Suprapubic skin (tissue), 4 donors: ENCODE results near the gene RBP5. TPM values are rescaled to one million over a fixed set of nuclear protein-coding genes. Genes with fewer than 3 reads are reported as not detected.

Experiments
- DNase-seq, 2 donors: peaks; one replicate each; pipeline ENCODE4 v3.0.0-alpha.2; 2019; ENCODE audit warnings: low spot score in 2 of 2
- H3K27ac ChIP-seq: fragments of 200-600 bp; sonication (generic); one replicate; pipeline ENCODE4 v1.5.1; 2019
- H3K27me3 ChIP-seq: fragments of 200-600 bp; sonication (generic); one replicate; pipeline ENCODE4 v1.5.1; 2019
- H3K36me3 ChIP-seq: fragments of 200-600 bp; sonication (generic); one replicate; pipeline ENCODE4 v1.5.1; 2019
- H3K4me1 ChIP-seq: fragments of 200-600 bp; sonication (generic); one replicate; pipeline ENCODE4 v1.5.1; 2019
- H3K4me3 ChIP-seq: fragments of 200-600 bp; sonication (generic); one replicate; pipeline ENCODE4 v1.5.1; 2019; ENCODE audit warnings: mild to moderate bottlenecking
- H3K9me3 ChIP-seq: fragments of 200-600 bp; sonication (generic); one replicate; pipeline ENCODE4 v1.5.1; 2019
- CTCF ChIP-seq, 2 donors: fragments of 200-600 bp in 1 of 2; fragments of 450-650 bp in 1 of 2; sonication (generic) in 1 of 2; IDR thresholded peaks; one replicate each; pipeline ENCODE4 v1.5.1; 2016 to 2019; ENCODE audit warnings: antibody characterized with exemption in 2 of 2, mild to moderate bottlenecking in 1 of 2, moderate library complexity in 1 of 2
- EP300 ChIP-seq: sonication (generic); formaldehyde crosslinking; IDR thresholded peaks from one replicate; pipeline ENCODE4 v1.6.1; 2017; ENCODE audit warnings: antibody characterized with exemption
- POLR2A ChIP-seq, 2 donors: fragments of 450-650 bp; IDR thresholded peaks; one replicate each; pipeline ENCODE4 v1.6.1; 2017; ENCODE audit warnings: antibody characterized with exemption in 2 of 2, mild to moderate bottlenecking in 2 of 2, moderate library complexity in 2 of 2
- POLR2AphosphoS5 ChIP-seq, 3 donors: sonication (generic); formaldehyde crosslinking; IDR thresholded peaks; one replicate each; pipeline ENCODE4 v1.6.1; 2017; ENCODE audit warnings: antibody characterized with exemption in 3 of 3
- WGBS: methylation state at CpG from one replicate; pipeline ENCODE4 v1.1.5; 2018; 5-methylcytosine and 5-hydroxymethylcytosine counted together
- total RNA-seq, 4 donors: library from RNA; depleted of rRNA; stranded (reverse); fragments of >200 nt; gene quantifications; one replicate each; pipeline ENCODE4 v1.1.0, GENCODE V29; 2016

The RBP5 gene
- total RNA-seq, 4 donors from 2014 or later: 0.98 to 2.1 TPM; not detected in 2

GRCh38 chr12:7092229-7092985 is 36.3 kb downstream of the RBP5 start, which contains the start of gene C1R:
TSS of gene C1R (minus strand) at chr12:7092445. CDS start at chr12:7092388, 57 bp downstream.
- peak within 1 kb of the TSS; percentile 90 for H3K27ac ChIP-seq
- no peaks in the 10 kb centered on the region for H3K9me3 ChIP-seq
- peak in 2 of 3 donors; percentile 30 to 50 for TF ChIP-seq POLR2AphosphoS5 (IDR thresholded peaks at IDR 0.05)
- peak; percentile 84 to 90 for TF ChIP-seq CTCF (IDR thresholded peaks at IDR 0.05)
- no peak for TF ChIP-seq EP300
- peak in 1 of 2 donors; percentile 58 for TF ChIP-seq POLR2A (IDR thresholded peaks at IDR 0.05)
- H3K36me3 ChIP-seq: peaks cover 20% of the 10 kb centered on the region
- peaks cover 50% of the 10 kb centered on the region for H3K4me1 ChIP-seq
- 7% methylated on average over 16 of the region's 16 CpGs for WGBS
- peak; percentile 90 for DNase-seq
- H3K4me3 ChIP-seq: peak within 1 kb of the TSS; percentile 52
- no peaks in the 10 kb centered on the region for H3K27me3 ChIP-seq

- Histone ChIP-seq H3K27me3 (no peaks in the 10 kb centered on the region), H3K27ac (peak overlapping the region; percentile 90), H3K9me3 (no peaks in the 10 kb centered on the region), H3K36me3 (peaks cover 23% of the 10 kb centered on the region), H3K4me1 (peaks cover 50% of the 10 kb centered on the region), H3K4me3 (peak overlapping the region; percentile 52)
- DNase-seq: peak; percentile 79
- peak in 1 of 2 donors; percentile 33 for TF ChIP-seq POLR2A (IDR thresholded peaks at IDR 0.05)
- TF ChIP-seq POLR2AphosphoS5 (IDR thresholded peaks at IDR 0.05): no peak
- WGBS: 13% methylated on average over 10 of the region's 10 CpGs
These were observed 36.9 kb downstream of the RBP5 start for GRCh38 chr12:7091660-7092228.

- no peaks in the 10 kb centered on the region for H3K9me3 ChIP-seq
- peaks cover 50% of the 10 kb centered on the region for H3K4me1 ChIP-seq
- DNase-seq: peak; percentile 61 to 73
These were observed 37.5 kb downstream of the RBP5 start for GRCh38 chr12:7091171-7091570.

GRCh38 chr12:7090222-7090998 is 38.3 kb downstream of the RBP5 start:
- Histone ChIP-seq H3K4me1 (peaks cover 50% of the 10 kb centered on the region), H3K9me3 (no peaks in the 10 kb centered on the region), H3K27ac (peak overlapping the region; percentile 90), H3K4me3 (peak overlapping the region; percentile 52), H3K36me3 (peaks cover 33% of the 10 kb centered on the region), H3K27me3 (no peaks in the 10 kb centered on the region)
- peak; percentile 62 to 63 for DNase-seq
- WGBS: 69% methylated on average over 16 of the region's 16 CpGs
- TF ChIP-seq CTCF (IDR thresholded peaks at IDR 0.05): no peak
- TF ChIP-seq POLR2AphosphoS5 (IDR thresholded peaks at IDR 0.05): no peak
- no peak for TF ChIP-seq POLR2A (IDR thresholded peaks at IDR 0.05)
- TF ChIP-seq EP300: no peak

More at GRCh38 chr12:7091171-7091570, 37.5 kb downstream of the RBP5 start:
- peak overlapping the region; percentile 52 for H3K4me3 ChIP-seq
- peaks cover 26% of the 10 kb centered on the region for H3K36me3 ChIP-seq
- 70% methylated on average over 3 of the region's 7 CpGs for WGBS
- TF ChIP-seq EP300: no peak
- TF ChIP-seq CTCF (IDR thresholded peaks at IDR 0.05): no peak
- no peak for TF ChIP-seq POLR2A (IDR thresholded peaks at IDR 0.05)
- no peak for TF ChIP-seq POLR2AphosphoS5 (IDR thresholded peaks at IDR 0.05)
- H3K27ac ChIP-seq: peak overlapping the region; percentile 90
- H3K27me3 ChIP-seq: no peaks in the 10 kb centered on the region

GRCh38 chr12:7089196-7089871 is 39.4 kb downstream of the RBP5 start:
- H3K36me3 ChIP-seq: peaks cover 38% of the 10 kb centered on the region
- peak in 1 of 2 donors; percentile 72 for DNase-seq
- H3K4me3 ChIP-seq: peak overlapping the region; percentile 52
- peaks cover 47% of the 10 kb centered on the region for H3K4me1 ChIP-seq
- H3K27ac ChIP-seq: no peak overlapping the region
- WGBS: 78% methylated on average over 7 of the region's 11 CpGs
- H3K9me3 ChIP-seq: no peaks in the 10 kb centered on the region
- TF ChIP-seq EP300: no peak
- no peak for TF ChIP-seq POLR2AphosphoS5 (IDR thresholded peaks at IDR 0.05)
- TF ChIP-seq CTCF (IDR thresholded peaks at IDR 0.05): no peak
- TF ChIP-seq POLR2A (IDR thresholded peaks at IDR 0.05): no peak
- no peaks in the 10 kb centered on the region for H3K27me3 ChIP-seq
